SU-DHL-6 (cell line): ENCODE results near the gene RAB1B.
"Not testable (repeated sequence)": the region's sequence is repeated elsewhere in the genome, so short reads cannot be mapped to it uniquely, and the experiment has no call there.

Experiments
- CTCF ChIP-seq: fragments of 200-600 bp; sonication (generic); IDR thresholded peaks from one replicate; pipeline ENCODE4 v1.5.1; 2017; ENCODE audit warnings: antibody characterized with exemption, mild to moderate bottlenecking, low read length, moderate library complexity; ENCODE audit not compliant: insufficient read depth, poor library complexity, severe bottlenecking
- EZH2phosphoT487 ChIP-seq: fragments of 200-600 bp; sonication (generic), shearing (Covaris generic); conservative IDR thresholded peaks from 2 replicates; pipeline ENCODE4 v1.6.1; 2018; ENCODE audit warnings: mild to moderate bottlenecking, antibody characterized with exemption, low read length, moderate library complexity, mixed read lengths

DNA sequence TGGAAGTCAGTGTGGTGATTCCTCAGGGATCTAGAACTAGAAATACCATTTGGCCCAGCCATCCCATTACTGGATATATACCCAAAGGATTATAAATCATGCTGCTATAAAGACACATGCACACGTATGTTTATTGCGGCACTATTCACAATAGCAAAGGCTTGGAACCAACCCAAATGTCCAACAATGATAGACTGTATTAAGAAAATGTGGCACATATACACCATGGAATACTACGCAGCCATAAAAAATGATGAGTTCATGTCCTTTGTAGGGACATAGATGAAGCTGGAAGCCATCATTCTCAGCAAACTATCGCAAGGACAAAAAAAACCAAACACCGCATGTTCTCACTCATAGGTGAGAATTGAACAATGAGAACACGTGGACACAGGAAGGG, 52.3 kb downstream of the RAB1B start:
- TF ChIP-seq CTCF, EZH2phosphoT487: not testable (repeated sequence)
